GM12891 (cell line): ENCODE results near the gene ADSL.

Experiments
- DNase-seq: peaks from one replicate; pipeline ENCODE4 v3.0.0; 2011; ENCODE audit warnings: low spot score; ENCODE audit not compliant: insufficient read length
- FAIRE-seq: peaks from 2 replicates; lab custom pipeline; 2011; peaks lifted over from hg19 to GRCh38; lab: Jason Lieb, UNC
- PAX5 ChIP-seq: IDR thresholded peaks from 2 replicates; pipeline ENCODE4 v1.6.1; 2011; ENCODE audit warnings: low read length, moderate library complexity, mild to moderate bottlenecking; ENCODE audit not compliant: insufficient read depth, severe bottlenecking
- POLR2A ChIP-seq: IDR thresholded peaks from 2 replicates; pipeline ENCODE4 v1.6.1; 2011; ENCODE audit warnings: low read depth, low read length, control low read depth
- POLR2AphosphoS5 ChIP-seq: IDR thresholded peaks from 2 replicates; pipeline ENCODE4 v1.6.1; 2011; ENCODE audit warnings: low read depth, low read length, control low read depth
- POU2F2 ChIP-seq: IDR thresholded peaks from 2 replicates; pipeline ENCODE4 v1.6.1; 2011; ENCODE audit warnings: low read depth, mild to moderate bottlenecking, control low read depth, low read length, moderate library complexity
- SPI1 ChIP-seq: IDR thresholded peaks from 2 replicates; pipeline ENCODE4 v1.6.1; 2011; ENCODE audit warnings: low read depth, low read length, control low read depth
- TAF1 ChIP-seq: IDR thresholded peaks from 2 replicates; pipeline ENCODE4 v1.6.1; 2011; ENCODE audit warnings: low read depth, low read length, control low read depth

The ADSL gene

DNA sequence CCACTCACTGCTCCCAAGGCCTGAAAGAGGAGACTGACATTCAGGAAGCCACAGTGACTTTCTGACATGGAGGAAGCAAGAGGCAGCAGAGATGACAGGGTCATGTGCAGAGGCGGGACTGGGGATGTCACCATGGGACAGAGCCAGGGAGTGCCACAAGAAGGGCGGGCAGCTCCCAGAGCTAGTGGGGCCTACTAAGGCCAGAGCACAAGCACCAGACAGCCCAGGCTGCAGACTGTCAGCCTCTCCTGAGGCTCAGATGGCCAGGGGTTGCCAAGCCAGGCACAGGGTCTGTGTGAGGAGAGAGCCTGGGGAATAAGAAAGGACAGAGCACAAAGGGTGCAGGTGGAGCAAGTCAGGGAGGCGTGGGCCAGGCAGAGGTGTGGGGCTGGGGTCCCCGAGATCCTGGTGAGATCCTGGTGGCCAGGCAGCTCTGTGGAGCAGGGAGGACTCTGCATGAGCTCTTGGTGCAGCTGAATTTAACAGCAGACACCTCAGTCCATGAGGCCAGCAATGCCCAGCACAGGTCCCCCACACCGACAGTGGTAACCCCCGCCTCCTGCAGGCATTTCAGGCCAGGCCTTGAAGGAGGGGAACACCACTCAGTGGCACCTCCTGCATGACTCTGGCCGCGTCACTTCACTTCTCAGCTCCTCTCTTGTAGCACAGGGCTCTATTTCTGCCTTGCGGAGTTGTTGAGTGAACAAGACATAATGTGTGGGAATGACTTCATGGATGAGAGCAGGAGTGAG, 76.4 kb downstream of the ADSL start:
- DNase-seq, result no peak
- FAIRE-seq, result no peak
- TF ChIP-seq SPI1 (no peak), POLR2AphosphoS5 (no peak), POU2F2 (no peak), POLR2A (no peak), TAF1 (no peak), PAX5 (no peak)

DNA sequence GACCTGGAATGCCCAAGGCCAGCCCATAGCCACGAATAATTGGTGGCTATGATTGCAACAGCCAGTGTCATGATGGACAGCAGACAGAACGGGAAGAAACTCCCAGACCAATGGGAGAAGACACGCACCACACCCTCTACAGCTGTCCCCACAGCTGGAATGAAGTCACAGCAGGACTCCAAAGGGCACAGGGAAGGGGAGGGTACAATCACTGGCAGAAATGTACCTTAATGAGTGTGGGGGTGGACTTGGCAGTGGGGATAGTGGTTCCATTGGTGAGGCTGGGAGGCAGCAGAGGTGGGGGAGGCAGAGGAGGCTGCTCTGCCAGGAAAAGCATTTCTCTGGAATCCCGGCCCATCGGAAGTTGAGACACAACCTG, 77.0 kb downstream of the ADSL start:
- TF ChIP-seq TAF1 (no peak), SPI1 (no peak), PAX5 (no peak), POLR2AphosphoS5 (no peak), POLR2A (no peak), POU2F2 (no peak)
- DNase-seq, result no peak
- no peak for FAIRE-seq

DNA sequence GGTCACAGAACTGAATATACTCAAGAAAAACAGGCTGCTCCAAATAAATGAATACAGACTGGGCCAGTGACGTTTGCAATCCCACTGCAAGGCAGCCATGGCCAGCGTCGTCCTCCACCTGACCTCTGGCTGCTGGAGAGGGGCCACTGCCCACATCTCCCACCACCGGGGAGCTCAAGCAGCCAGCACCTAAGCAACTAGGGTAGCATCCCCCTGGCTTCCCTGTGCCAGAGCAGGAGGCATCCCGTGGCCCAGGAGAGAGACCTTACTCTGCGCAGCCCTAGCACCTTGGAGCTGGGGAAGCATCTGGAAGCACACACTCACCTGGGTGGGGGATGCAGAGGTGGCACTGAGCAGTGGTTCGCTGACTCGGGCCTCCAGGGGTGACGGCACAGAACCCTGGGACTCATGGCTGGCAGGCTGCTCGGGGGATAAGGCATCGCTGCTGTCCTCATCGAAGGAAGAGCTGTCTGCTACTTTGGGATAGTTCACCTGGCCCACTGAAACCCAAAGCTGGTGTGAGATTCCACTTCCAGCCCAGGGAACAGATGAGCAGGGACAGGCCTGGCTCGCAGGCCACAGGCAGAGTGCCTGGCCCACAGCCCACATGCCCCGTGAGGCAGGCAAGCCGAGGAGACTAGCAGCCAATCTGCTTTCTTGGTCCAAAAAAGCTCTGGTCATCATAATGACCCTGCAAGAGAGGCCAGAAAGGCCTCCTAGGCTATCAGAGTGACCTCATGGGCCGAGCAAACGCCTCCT, 77.8 kb downstream of the ADSL start:
- TF ChIP-seq TAF1 (no peak), POLR2AphosphoS5 (no peak), POU2F2 (no peak), PAX5 (no peak)
- no peak for DNase-seq
- FAIRE-seq, result no peak

DNA sequence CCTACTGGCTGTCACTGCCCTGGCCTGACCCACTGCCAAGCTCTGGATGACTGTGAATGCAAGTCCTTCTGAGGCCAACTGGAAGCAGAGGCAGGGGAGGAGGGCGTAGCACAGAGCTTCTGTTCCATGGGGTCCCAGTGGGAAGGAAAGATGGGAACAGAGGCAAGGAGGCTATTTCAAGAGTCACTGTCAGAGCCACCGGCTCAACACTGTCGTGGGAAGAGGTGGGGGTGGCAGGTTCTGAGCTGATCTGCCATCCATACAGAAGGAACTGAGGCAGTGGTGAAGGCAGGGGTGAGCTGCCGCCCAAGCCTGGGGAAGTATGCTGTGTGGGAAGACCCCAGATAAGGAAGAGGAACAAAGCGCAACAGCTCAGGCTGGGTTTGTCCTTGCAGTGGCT, 78.8 kb downstream of the ADSL start:
- TF ChIP-seq SPI1, result no peak
- TF ChIP-seq PAX5, result no peak
- no peak for TF ChIP-seq TAF1
- no peak for TF ChIP-seq POLR2AphosphoS5
- no peak for TF ChIP-seq POLR2A
- no peak for TF ChIP-seq POU2F2
- no peak for DNase-seq
- no peak for FAIRE-seq

DNA sequence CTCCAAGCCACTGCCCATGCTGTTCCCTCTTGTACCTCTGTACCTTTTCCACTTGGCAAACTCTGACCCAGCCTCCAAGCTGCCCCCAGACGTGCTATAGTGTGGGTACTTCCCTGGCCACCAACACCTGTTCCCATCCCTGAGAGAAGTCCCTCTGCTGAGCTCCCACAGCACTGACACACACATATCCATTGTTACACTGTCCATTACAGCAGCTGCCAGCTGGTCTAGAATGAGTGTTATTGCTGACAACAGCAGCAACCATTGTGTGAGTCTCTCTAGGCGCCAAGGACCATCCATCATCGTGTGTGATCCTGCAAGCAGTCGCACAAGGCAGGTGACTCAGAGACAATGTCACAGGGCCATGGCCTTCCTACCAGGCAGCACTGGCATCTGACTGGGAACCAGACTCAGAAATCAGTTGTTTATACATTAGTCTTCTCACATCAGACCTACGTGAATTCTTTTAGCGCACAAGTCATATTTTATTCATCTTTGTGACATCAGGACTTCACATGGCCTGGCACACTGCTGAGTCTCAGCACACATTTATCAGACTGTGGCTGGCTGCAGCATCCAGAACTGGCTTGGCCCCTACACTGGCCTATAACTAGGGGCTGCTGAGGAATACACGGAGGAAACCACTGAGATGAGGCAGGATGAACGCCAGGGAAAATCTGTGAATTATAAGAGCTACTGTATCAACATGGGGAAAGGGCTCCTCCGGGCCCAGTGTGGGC, 80.5 kb downstream of the ADSL start:
- peak; percentile 55 for FAIRE-seq
- no peak for TF ChIP-seq PAX5
- TF ChIP-seq POLR2A, result no peak
- DNase-seq, result no peak

DNA sequence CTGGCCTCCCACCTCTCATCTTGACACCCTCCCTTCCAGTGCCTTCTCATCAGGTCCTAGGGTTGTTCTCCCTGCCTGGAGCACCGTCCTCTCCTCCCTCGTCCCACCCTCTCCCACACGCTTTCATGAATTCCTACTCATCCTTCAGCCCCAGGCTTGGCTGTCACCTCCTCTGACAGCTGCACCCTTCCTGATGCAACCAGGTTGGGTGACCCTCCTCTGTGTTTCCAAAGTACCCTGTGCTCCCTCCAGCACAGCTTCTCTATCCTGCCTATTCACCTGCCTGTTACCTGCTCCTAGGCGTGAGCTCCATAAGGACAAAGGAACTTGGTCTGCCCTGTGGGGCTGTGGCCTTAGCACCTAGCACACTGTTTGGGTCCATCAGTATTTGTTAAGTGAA, 82.5 kb downstream of the ADSL start:
- TF ChIP-seq TAF1, result no peak
- TF ChIP-seq POU2F2, result no peak
- TF ChIP-seq SPI1, result no peak
- TF ChIP-seq POLR2AphosphoS5, result no peak
- TF ChIP-seq POLR2A, result no peak
- no peak for TF ChIP-seq PAX5
- FAIRE-seq (no peak), DNase-seq (no peak)

DNA sequence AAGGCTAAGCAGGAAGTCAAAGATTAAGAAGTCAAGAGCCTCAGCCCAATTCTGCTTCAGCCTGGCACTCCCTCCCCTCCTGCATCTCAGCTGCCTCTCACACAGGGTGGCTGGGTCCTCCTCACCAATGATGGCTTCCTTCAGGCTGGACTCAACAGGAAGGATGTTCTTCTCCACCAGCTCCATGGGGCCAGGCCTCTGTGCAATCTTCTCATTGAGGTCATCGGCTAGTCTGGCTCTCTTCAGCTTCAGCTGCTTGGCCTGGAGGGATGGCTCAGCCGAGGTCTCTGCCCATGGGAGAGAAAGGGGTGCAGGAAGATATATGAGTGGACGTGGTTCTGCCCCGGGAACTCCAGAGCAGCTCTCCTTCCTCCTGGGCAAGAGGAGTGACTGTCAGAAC, 83.2 kb downstream of the ADSL start:
- DNase-seq (no peak), FAIRE-seq (no peak)
- TF ChIP-seq SPI1, result no peak
- no peak for TF ChIP-seq POLR2A

DNA sequence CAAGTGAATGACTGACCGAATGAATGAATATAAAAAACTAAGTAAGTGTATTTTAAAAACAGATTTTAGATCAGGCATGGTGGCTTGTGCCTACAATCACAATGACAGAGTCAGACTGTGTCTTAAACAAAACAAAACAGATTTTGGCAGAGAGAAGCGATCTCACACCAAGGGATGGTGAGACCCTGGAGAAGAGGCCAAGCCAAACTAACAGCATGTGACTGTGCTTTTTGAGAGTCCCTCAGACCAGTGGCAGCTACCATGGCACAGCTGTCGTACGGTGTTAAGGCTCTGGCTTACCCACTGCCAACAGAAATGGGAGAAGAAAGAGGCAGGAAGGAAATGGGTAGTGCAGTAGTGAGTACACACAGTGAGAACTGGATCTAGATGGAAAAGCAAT, 84.7 kb downstream of the ADSL start:
- FAIRE-seq, result no peak
- TF ChIP-seq POLR2AphosphoS5, result no peak
- no peak for TF ChIP-seq SPI1

DNA sequence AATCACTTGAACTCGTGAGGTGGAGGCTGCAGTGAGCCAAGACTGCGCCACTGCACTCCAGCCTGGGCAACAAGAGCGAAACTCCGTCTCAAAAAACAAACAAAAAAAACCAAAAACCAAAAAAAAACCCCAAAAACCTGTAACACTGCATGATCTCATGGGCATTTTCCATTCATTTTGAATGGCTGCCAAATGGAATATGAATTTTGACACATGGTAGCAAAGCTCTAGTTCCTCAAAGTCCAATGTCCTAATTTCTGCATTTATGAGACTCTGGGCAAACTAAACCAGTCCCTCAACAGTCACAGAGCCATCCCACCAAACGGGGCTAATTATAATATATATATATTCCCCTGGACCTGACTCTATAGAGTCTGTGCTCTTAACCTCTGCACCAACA, 85.9 kb downstream of the ADSL start:
- TF ChIP-seq POLR2AphosphoS5 (no peak), SPI1 (no peak), TAF1 (no peak), POLR2A (no peak), PAX5 (no peak), POU2F2 (no peak)
- FAIRE-seq, result no peak
- DNase-seq, result no peak

More for the DNA sequence above, 84.7 kb downstream of the ADSL start:
- no peak for DNase-seq
